Measurements from ENCODE around the gene VARS2.
"Not testable (repeated sequence)": the region's sequence is repeated elsewhere in the genome, so short reads cannot be mapped to it uniquely, and the experiment has no call there.

The VARS2 gene

DNA sequence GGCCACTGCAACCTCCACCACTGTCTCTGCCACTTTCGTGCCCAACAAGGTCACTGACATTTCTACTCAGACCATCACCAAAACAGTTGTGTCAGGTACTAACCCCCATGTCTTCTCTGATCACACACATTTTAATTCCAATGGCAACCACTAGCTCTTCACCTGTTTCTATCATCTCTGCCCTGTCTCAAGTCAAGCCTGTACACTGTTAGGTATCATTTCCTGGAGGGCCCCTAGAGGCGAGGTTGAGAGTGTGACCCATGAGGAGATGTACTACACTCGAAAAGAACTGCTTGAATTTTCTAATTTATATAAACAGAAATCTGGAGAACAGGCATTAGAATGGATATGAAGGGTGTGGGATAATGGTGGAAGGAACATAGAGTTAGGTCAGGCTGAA lies 52.1 kb downstream of the VARS2 start:
- no peak for DNase-seq

DNA sequence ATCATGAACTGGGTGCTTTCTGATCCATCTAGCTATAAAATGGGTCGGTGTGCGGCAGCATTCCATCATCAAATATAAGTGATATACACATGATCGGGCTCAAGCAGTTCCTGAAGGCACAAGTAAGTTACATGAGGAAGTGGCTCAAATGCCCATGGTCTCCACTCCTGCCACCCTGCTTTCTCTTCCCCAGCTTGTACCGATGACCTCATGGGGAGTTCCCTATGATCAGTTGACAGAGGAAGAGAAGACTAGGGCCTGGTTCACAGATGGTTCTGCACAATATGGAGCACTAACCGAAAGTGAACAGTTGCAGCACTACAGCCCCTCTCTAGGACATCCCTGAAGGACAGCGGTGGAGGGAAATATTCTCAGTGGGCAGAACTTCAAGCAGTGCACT lies 55.1 kb downstream of the VARS2 start:
- DNase-seq: not testable (repeated sequence)

DNA sequence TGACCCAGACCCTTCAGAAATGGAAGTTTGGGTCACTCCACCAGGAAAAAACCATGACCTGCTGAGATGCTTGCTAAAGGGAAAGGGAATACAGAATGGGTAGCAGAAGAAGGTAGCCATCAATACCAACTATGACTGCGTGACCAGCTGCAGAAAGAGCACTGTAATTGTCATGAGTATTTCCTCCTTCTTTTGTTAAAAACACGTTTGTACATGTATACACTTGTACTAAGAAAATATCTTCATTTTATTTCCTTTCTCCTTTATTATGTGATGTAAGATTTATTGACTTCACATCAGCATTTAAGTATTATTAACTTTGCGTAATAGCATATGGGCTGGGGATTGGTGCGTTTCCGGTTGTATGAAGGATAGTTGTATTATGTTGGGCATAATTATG lies 56.9 kb downstream of the VARS2 start:
- DNase-seq: no peak

DNA sequence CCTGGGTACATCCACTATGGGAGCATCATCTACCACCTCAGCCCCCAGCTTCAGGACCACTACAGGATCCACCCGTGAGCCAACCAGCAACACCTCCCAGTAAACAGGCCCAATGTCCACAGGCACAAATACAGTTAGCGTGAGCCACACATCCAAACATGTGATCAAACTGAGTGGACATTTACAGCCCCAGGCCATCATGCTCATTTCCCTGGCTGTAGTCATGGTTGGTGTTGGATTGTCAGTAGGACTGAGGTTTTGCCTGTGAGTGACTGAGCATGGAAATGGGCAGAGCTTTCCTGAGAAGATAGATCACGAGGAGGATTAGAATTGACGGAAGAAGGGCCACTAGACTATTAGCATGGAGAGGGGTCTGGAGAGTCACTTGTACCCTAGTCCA lies 58.8 kb downstream of the VARS2 start:
- no peak for DNase-seq

DNA sequence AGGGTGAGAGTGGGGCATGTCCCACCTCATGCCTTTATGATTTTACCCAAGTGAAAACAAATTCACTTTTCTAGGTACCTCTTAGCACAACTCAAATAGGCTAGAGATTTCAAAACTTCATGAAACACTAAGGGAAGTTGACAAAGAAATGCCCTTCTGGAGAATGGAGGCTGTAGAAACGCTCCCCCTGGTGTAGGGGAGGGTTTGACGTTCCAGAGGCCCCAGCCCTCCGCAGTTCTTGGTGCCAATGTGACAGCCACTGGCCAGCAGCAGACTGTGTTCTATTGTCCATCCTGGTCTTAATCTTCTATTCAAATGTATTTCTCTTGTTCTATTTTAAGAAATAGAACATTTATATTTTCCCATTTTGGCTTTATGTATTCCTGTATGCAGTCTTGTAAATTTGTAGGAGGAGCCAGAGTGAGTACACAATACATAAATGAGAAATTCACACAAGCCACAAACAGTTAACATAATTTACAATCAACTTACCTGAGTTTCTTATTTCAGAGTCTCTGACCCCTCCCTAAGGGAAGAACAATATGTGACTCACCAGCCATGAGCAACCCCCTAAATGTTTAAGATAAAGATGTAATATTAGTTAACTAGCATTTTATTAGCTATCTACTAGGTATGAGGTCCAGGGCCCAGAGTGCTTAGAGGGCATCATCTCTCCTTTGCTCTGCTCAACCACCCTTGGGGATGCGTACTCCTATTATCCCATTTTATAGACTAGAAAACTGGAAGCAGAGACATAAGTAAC lies 60.6 kb downstream of the VARS2 start:
- DNase-seq: no peak
